Progenitor cell of endocrine pancreas (in vitro differentiated cells): ENCODE measurements around the gene DENND5B. TPM values are rescaled to one million over a fixed set of nuclear protein-coding genes. Genes with fewer than 3 reads are reported as not detected.

ENCODE experiments used
- DNase-seq: peaks from one replicate; pipeline ENCODE4 v3.0.0; 2021; ENCODE audit warnings: low spot score; ENCODE audit not compliant: unreplicated experiment
- H3K27ac Mint-ChIP-seq: 2 replicates; pipeline ENCODE4 v1.8.0; 2021; ENCODE audit warnings: mild to moderate bottlenecking, moderate library complexity, mixed read lengths
- H3K27me3 Mint-ChIP-seq: 2 replicates; pipeline ENCODE4 v1.8.0; 2021; ENCODE audit warnings: mixed read lengths
- H3K36me3 Mint-ChIP-seq: 2 replicates; pipeline ENCODE4 v1.8.0; 2022; ENCODE audit warnings: mixed read lengths; ENCODE audit not compliant: insufficient read depth
- H3K4me1 Mint-ChIP-seq: 2 replicates; pipeline ENCODE4 v1.8.0; 2021; ENCODE audit warnings: low read depth, mixed read lengths
- H3K4me3 Mint-ChIP-seq: 2 replicates; pipeline ENCODE4 v1.8.0; 2021; ENCODE audit warnings: low read depth, mild to moderate bottlenecking, moderate library complexity, mixed read lengths
- H3K9me3 Mint-ChIP-seq: 2 replicates; pipeline ENCODE4 v1.8.0; 2021; ENCODE audit warnings: low read depth, mixed read lengths
- total RNA-seq: library from RNA; stranded (reverse); gene quantifications from 2 replicates; pipeline ENCODE4 v1.2.1, GENCODE V29; 2021
- TF ChIP-seq, protein P1 (sequence below): fragments of 200-600 bp; sonication (generic); IDR thresholded peaks from one replicate; pipeline ENCODE4 v1.5.0; 2021; ENCODE audit warnings: antibody characterized with exemption, mild to moderate bottlenecking; ENCODE audit not compliant: unreplicated experiment

DENND5B gene
- total RNA-seq, 1 donor from 2014 or later, result 35.0 TPM

DNA sequence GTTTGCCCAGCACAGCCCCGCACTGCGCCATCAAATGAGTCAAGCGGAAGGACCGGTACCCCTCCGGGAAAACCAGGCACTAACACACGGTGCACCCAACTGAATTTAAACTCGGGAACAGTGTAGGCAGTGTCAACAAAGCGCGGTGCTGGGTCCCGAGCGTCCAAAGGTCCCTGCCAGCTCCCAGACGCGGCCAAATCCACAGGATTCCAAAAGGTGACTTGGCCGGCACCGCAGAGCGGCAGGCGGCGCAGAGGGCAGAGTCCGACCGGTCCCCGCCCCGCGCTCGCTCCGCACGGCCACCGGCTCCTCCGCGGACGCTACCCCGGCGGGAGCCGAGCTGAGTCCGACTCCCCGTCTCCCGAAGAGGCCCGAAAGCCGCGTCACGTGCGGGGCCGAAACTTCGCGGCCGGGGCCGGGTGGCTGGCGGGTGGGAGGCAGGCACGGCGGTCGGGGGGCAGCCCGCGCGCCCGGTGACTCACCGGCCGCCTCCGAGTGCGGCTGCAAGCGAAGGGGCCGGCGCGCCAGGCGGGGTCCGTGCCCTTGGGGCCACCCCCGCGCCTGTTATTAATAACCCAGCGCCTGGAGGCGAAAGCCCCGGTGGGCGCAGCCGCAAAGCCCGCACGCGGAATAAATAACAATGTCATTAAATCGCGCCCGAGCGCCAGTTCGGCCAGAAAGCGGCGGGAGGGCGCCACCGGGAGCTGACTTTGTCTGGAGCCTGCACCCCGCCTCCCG lies 863 bp downstream of the DENND5B start:
- TF ChIP-seq, protein P1, sequence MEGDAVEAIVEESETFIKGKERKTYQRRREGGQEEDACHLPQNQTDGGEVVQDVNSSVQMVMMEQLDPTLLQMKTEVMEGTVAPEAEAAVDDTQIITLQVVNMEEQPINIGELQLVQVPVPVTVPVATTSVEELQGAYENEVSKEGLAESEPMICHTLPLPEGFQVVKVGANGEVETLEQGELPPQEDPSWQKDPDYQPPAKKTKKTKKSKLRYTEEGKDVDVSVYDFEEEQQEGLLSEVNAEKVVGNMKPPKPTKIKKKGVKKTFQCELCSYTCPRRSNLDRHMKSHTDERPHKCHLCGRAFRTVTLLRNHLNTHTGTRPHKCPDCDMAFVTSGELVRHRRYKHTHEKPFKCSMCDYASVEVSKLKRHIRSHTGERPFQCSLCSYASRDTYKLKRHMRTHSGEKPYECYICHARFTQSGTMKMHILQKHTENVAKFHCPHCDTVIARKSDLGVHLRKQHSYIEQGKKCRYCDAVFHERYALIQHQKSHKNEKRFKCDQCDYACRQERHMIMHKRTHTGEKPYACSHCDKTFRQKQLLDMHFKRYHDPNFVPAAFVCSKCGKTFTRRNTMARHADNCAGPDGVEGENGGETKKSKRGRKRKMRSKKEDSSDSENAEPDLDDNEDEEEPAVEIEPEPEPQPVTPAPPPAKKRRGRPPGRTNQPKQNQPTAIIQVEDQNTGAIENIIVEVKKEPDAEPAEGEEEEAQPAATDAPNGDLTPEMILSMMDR, result peak; percentile 12
- no peaks in the 10 kb centered on the region for H3K9me3 Mint-ChIP-seq
- H3K36me3 Mint-ChIP-seq, result no peaks in the 10 kb centered on the region
- H3K27me3 Mint-ChIP-seq, result no peaks in the 10 kb centered on the region
- H3K4me1 Mint-ChIP-seq, result peaks cover 31% of the 10 kb centered on the region
- H3K27ac Mint-ChIP-seq, result peak overlapping the region; percentile 96
- DNase-seq, result peak; percentile 75
- H3K4me3 Mint-ChIP-seq, result peak overlapping the region; percentile 89

DNA sequence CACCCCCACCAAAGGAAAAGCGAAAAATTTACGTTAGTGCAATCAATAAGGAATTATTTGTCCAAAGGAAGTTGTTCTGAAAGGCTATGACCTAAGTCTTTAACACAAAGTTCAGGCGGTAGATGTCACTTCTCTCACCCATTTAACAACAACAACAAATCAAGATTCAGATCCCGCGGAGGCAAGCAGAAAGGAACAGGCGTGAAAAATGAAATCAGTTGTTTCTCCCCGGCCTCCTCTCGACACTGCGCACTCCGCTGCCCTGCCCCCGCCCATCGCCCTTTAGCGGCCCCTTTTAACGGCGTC lies 1.4 kb downstream of the DENND5B start:
- Mint-ChIP-seq H3K9me3 (no peaks in the 10 kb centered on the region), H3K27ac (peak overlapping the region; percentile 96)
- no peak for DNase-seq

DNA sequence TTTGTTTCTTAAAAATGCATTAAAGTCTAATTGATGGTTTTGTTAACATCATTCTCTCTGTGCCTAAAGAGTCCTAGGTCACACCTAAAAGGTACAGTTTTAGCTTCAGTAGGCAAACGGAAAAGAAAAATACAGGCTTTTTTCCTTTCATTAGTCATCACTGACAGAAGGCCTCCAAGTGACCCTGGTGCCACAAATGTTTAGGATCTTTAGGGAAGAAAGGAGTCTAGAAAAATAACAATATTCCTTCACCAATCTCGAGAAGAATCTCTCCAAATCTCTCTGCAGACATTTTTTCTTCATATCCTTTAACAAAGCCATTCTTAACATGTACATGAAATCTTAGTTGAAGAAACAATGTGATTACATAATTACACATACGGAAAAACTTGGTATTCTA lies 2.0 kb downstream of the DENND5B start:
- Mint-ChIP-seq H3K27me3 (no peaks in the 10 kb centered on the region), H3K9me3 (no peaks in the 10 kb centered on the region), H3K36me3 (peaks cover 1% of the 10 kb centered on the region), H3K27ac (peak overlapping the region; percentile 96), H3K4me1 (peaks cover 33% of the 10 kb centered on the region), H3K4me3 (peak overlapping the region; percentile 89)
- no peak for DNase-seq
- TF ChIP-seq, protein P1, result no peak

More for the DNA sequence above, 1.4 kb downstream of the DENND5B start:
- Mint-ChIP-seq H3K27me3 (no peaks in the 10 kb centered on the region), H3K4me3 (peak overlapping the region; percentile 89), H3K36me3 (no peaks in the 10 kb centered on the region), H3K4me1 (peaks cover 33% of the 10 kb centered on the region)
- TF ChIP-seq, protein P1, result no peak

DNA sequence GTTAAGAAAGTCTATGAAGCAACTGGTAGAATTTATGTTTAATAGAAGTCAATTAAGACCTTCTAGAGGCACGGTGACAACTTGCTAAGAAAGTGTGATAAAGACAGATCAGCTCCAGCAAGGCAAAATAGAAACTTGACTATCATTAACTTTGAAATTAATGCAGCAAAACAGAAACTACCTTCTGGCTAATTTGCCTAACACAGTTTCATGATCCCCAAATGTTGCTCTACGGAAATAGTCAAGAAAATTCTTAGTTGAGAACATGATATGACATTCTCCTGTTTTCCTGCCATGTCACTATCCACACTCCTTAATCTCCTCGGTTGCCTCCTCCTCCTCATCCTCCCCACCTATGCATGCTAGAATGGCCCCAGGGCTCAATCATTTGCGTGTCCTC lies 4.2 kb downstream of the DENND5B start:
- peaks cover 33% of the 10 kb centered on the region for H3K4me1 Mint-ChIP-seq
- H3K9me3 Mint-ChIP-seq, result no peaks in the 10 kb centered on the region
- TF ChIP-seq, protein P1, result no peak
- DNase-seq, result no peak
- no peaks in the 10 kb centered on the region for H3K27me3 Mint-ChIP-seq
- H3K36me3 Mint-ChIP-seq, result peaks cover 4% of the 10 kb centered on the region
- no peak overlapping the region for H3K27ac Mint-ChIP-seq
- H3K4me3 Mint-ChIP-seq, result no peak overlapping the region

DNA sequence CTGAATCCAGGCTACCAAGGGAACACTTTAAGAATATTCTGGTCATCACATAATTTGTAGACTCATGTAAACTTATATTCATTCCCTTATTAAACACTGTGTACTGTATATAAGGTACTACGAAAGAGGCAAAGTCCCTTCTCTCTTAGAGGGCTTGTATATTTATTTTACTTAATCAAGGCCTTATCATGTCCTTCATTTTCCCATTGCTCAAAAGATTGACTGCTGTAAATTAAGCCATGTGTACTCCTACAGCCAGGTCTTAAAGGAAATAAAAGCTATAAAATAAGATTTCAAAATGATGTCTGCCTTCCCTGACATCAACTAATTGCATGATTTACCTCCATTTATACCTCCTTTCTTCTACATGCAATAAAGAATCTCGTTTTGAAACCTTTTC lies 5.0 kb downstream of the DENND5B start:
- DNase-seq, result no peak
- TF ChIP-seq, protein P1, result no peak
- no peak overlapping the region for H3K27ac Mint-ChIP-seq
- no peaks in the 10 kb centered on the region for H3K27me3 Mint-ChIP-seq
- H3K4me1 Mint-ChIP-seq, result peaks cover 28% of the 10 kb centered on the region
- H3K4me3 Mint-ChIP-seq, result no peak overlapping the region
- no peaks in the 10 kb centered on the region for H3K9me3 Mint-ChIP-seq
- peaks cover 4% of the 10 kb centered on the region for H3K36me3 Mint-ChIP-seq
